H9 (cell line): ENCODE results near the gene ANXA10. TPM values are rescaled to one million over a fixed set of nuclear protein-coding genes. Genes with fewer than 3 reads are reported as not detected.

Source experiments
- DNase-seq: peaks from one replicate; pipeline ENCODE4 v3.0.0-alpha.2; 2017
- H2AFZ ChIP-seq: one replicate; pipeline ENCODE4 v1.6.1; 2013; ENCODE audit warnings: mild to moderate bottlenecking, low read length, control low read depth, moderate library complexity
- H2AK5ac ChIP-seq: 2 replicates; pipeline ENCODE4 v1.6.1; 2013; ENCODE audit warnings: low read length, control low read depth, mixed read lengths; ENCODE audit not compliant: insufficient read length
- H2BK120ac ChIP-seq: one replicate; pipeline ENCODE4 v1.6.1; 2013; ENCODE audit warnings: low read depth, mild to moderate bottlenecking, low read length, control low read depth, inconsistent platforms; ENCODE audit not compliant: poor library complexity, severe bottlenecking
- H2BK12ac ChIP-seq: 2 replicates; pipeline ENCODE4 v1.6.1; 2013; ENCODE audit warnings: low read length, control low read depth, mixed read lengths, low read depth; ENCODE audit not compliant: insufficient read length
- H2BK15ac ChIP-seq: 2 replicates; pipeline ENCODE4 v1.6.1; 2013; ENCODE audit warnings: low read depth, low read length, control low read depth
- H2BK20ac ChIP-seq: one replicate; pipeline ENCODE4 v1.6.1; 2013; ENCODE audit warnings: low read depth, mild to moderate bottlenecking, low read length, control low read depth, inconsistent platforms; ENCODE audit not compliant: poor library complexity, severe bottlenecking
- H2BK5ac ChIP-seq: 2 replicates; pipeline ENCODE4 v1.6.1; 2013; ENCODE audit warnings: low read length, control low read depth, mixed read lengths; ENCODE audit not compliant: insufficient read length
- H3K14ac ChIP-seq: 2 replicates; pipeline ENCODE4 v1.6.1; 2013; ENCODE audit warnings: low read length, control low read depth; ENCODE audit not compliant: insufficient read depth
- H3K18ac ChIP-seq: 2 replicates; pipeline ENCODE4 v1.6.1; 2013; ENCODE audit warnings: low read depth, mild to moderate bottlenecking, mixed read lengths, low read length, control low read depth; ENCODE audit not compliant: insufficient read length
- H3K23ac ChIP-seq: 2 replicates; pipeline ENCODE4 v1.6.1; 2013; ENCODE audit warnings: low read length, control low read depth, mixed read lengths, low read depth; ENCODE audit not compliant: insufficient read length
- H3K23me2 ChIP-seq: 2 replicates; pipeline ENCODE4 v1.6.1; 2013; ENCODE audit warnings: low read depth, mild to moderate bottlenecking, mixed read lengths, low read length, control low read depth; ENCODE audit not compliant: insufficient read length, poor library complexity, severe bottlenecking
- H3K27ac ChIP-seq: 2 replicates; pipeline ENCODE4 v1.5.1; 2013; ENCODE audit warnings: low read length, control low read depth, mixed read lengths, low read depth; ENCODE audit not compliant: insufficient read length
- H3K27me3 ChIP-seq: 2 replicates; pipeline ENCODE4 v1.6.1; 2013; ENCODE audit warnings: low read length, control low read depth, inconsistent platforms; ENCODE audit not compliant: insufficient read depth
- H3K4ac ChIP-seq: 2 replicates; pipeline ENCODE4 v1.6.1; 2013; ENCODE audit warnings: low read depth, mild to moderate bottlenecking, control low read depth, inconsistent platforms, low read length, moderate library complexity
- H3K4me1 ChIP-seq: 2 replicates; pipeline ENCODE4 v1.6.1; 2013; ENCODE audit warnings: low read length, control low read depth, inconsistent platforms; ENCODE audit not compliant: insufficient read depth
- H3K4me2 ChIP-seq: 2 replicates; pipeline ENCODE4 v1.6.1; 2013; ENCODE audit warnings: low read length, control low read depth, mixed read lengths; ENCODE audit not compliant: insufficient read length, insufficient read depth
- H3K56ac ChIP-seq: 2 replicates; pipeline ENCODE4 v1.6.1; 2013; ENCODE audit warnings: low read depth, mild to moderate bottlenecking, mixed read lengths, low read length, control low read depth; ENCODE audit not compliant: insufficient read length
- H3K79me1 ChIP-seq: 2 replicates; pipeline ENCODE4 v1.6.1; 2013; ENCODE audit warnings: low read depth, mild to moderate bottlenecking, moderate library complexity, low read length, control low read depth, inconsistent platforms; ENCODE audit not compliant: insufficient read depth, poor library complexity, severe bottlenecking
- H3K79me2 ChIP-seq: 2 replicates; pipeline ENCODE4 v1.6.1; 2013; ENCODE audit warnings: low read length, control low read depth, inconsistent platforms; ENCODE audit not compliant: insufficient read depth
- H3K9ac ChIP-seq: 2 replicates; pipeline ENCODE4 v1.6.1; 2013; ENCODE audit warnings: low read length, control low read depth, mixed read lengths; ENCODE audit not compliant: insufficient read length; ENCODE audit errors: extremely low read depth
- H3K9me3 ChIP-seq: one replicate; pipeline ENCODE4 v1.6.1; 2013; ENCODE audit warnings: low read depth, low read length, inconsistent platforms; ENCODE audit not compliant: control insufficient read depth
- H3T11ph ChIP-seq: one replicate; pipeline ENCODE4 v1.6.1; 2013; ENCODE audit warnings: mild to moderate bottlenecking, low read length, control low read depth, inconsistent platforms
- H4K20me1 ChIP-seq: one replicate; pipeline ENCODE4 v1.6.1; 2013; ENCODE audit not compliant: control insufficient read depth, insufficient read length, insufficient read depth
- H4K5ac ChIP-seq: 2 replicates; pipeline ENCODE4 v1.6.1; 2013; ENCODE audit warnings: low read depth, mild to moderate bottlenecking, mixed read lengths, low read length, control low read depth; ENCODE audit not compliant: insufficient read length
- H4K8ac ChIP-seq: replicated peaks from 2 replicates; pipeline ENCODE4 v1.6.1; 2013; ENCODE audit warnings: low read length, control low read depth, mixed read lengths, low read depth; ENCODE audit not compliant: insufficient read length
- H4K91ac ChIP-seq: 2 replicates; pipeline ENCODE4 v1.6.1; 2013; ENCODE audit warnings: low read depth, mild to moderate bottlenecking, moderate library complexity, mixed read lengths, low read length, control low read depth; ENCODE audit not compliant: insufficient read length
- H3K27ac Mint-ChIP-seq, 3 experiments: 2 replicates in 2 of 3; 3 replicates in 1 of 3; pipeline ENCODE4 v1.8.0; 2020 to 2021; ENCODE audit warnings: mixed read lengths in 3 of 3, mild to moderate bottlenecking in 1 of 3, moderate library complexity in 1 of 3
- H3K27me3 Mint-ChIP-seq: 2 replicates; pipeline ENCODE4 v1.8.0; 2021; ENCODE audit warnings: low read depth, mild to moderate bottlenecking, moderate library complexity, mixed read lengths
- H3K36me3 Mint-ChIP-seq, 3 experiments: 2 replicates in 2 of 3; 3 replicates in 1 of 3; pipeline ENCODE4 v1.8.0; 2020 to 2021; ENCODE audit warnings: low read depth in 3 of 3, mixed read lengths in 3 of 3; ENCODE audit not compliant: insufficient read depth in 1 of 3
- H3K4me1 Mint-ChIP-seq, 2 experiments: 2 replicates each; pipeline ENCODE4 v1.8.0; 2020; ENCODE audit warnings: mixed read lengths in 2 of 2
- H3K4me3 Mint-ChIP-seq, 2 experiments: 2 replicates in 1 of 2; 3 replicates in 1 of 2; pipeline ENCODE4 v1.8.0; 2020 to 2021; ENCODE audit warnings: mild to moderate bottlenecking in 2 of 2, mixed read lengths in 2 of 2, moderate library complexity in 1 of 2
- H3K9me3 Mint-ChIP-seq, 2 experiments: 2 replicates in 1 of 2; 3 replicates in 1 of 2; pipeline ENCODE4 v1.8.0; 2020; ENCODE audit warnings: mild to moderate bottlenecking in 2 of 2, mixed read lengths in 2 of 2, moderate library complexity in 1 of 2
- CTCF ChIP-seq: fragments of 200-600 bp; sonication (generic); conservative IDR thresholded peaks from 3 replicates; pipeline ENCODE4 v1.8.0; 2021; ENCODE audit warnings: antibody characterized with exemption, mild to moderate bottlenecking
- WGBS: extraction: QIAGEN DNeasy Blood & Tissue Kit; methylation state at CpG from one replicate; pipeline ENCODE4 v1.1.7; 2013; ENCODE audit warnings: missing lambda C conversion rate, low lambda C conversion rate, mixed read lengths; ENCODE audit not compliant: insufficient read length; ENCODE audit errors: extremely low coverage; 5-methylcytosine and 5-hydroxymethylcytosine counted together
- total RNA-seq: library from RNA; stranded (reverse); gene quantifications from 2 replicates; pipeline ENCODE4 v1.2.1, GENCODE V29; 2021

Gene ANXA10
- total RNA-seq, 1 experiment from 2014 or later, result not detected

- Histone ChIP-seq H2BK12ac (no peak overlapping the region), H3K23ac (no peak overlapping the region), H3K14ac (no peak overlapping the region), H3K4me1 (no peaks in the 10 kb centered on the region), H3K79me2 (no peaks in the 10 kb centered on the region), H2BK5ac (no peak overlapping the region), H3K18ac (no peak overlapping the region), H2BK120ac (no peak overlapping the region), H3K9ac (no peak overlapping the region), H4K20me1 (no peaks in the 10 kb centered on the region), H3K27me3 (no peaks in the 10 kb centered on the region), H4K91ac (no peak overlapping the region), H3K27ac (no peak overlapping the region), H3K23me2 (no peaks in the 10 kb centered on the region), H2AFZ (no peak overlapping the region), H4K8ac (no peak overlapping the region), H3K4ac (no peak overlapping the region), H2BK20ac (no peak overlapping the region), H2BK15ac (no peak overlapping the region), H3K56ac (no peak overlapping the region), H4K5ac (no peak overlapping the region), H3K4me2 (no peak overlapping the region), H2AK5ac (no peak overlapping the region), H3T11ph (no peak overlapping the region), H3K79me1 (no peaks in the 10 kb centered on the region), H3K9me3 (no peaks in the 10 kb centered on the region)
- Mint-ChIP-seq H3K27me3 (no peaks in the 10 kb centered on the region), H3K4me3 (no peak overlapping the region), H3K27ac (no peak overlapping the region), H3K36me3 (no peaks in the 10 kb centered on the region), H3K4me1 (no peaks in the 10 kb centered on the region), H3K9me3 (no peaks in the 10 kb centered on the region)
- no peak for TF ChIP-seq CTCF
- no peak for DNase-seq
- WGBS, result no CpG with 5 or more reads among the region's 5 CpGs
These were observed 85.3 kb downstream of the ANXA10 start for GRCh38 chr4:168177546-168178149.
